Muscle layer of colon (tissue), 2 donors: ENCODE results near the gene SCN3B.

Experiments
- H3K27ac ChIP-seq: one replicate; pipeline ENCODE4 v1.7.0; 2013; ENCODE audit warnings: low read depth, mild to moderate bottlenecking, low read length, moderate library complexity
- H3K27me3 ChIP-seq, 2 donors: one replicate each; pipeline ENCODE4 v1.7.0; 2013; ENCODE audit warnings: low read length in 2 of 2, mild to moderate bottlenecking in 2 of 2; ENCODE audit not compliant: insufficient read depth in 2 of 2, control insufficient read depth in 1 of 2
- H3K36me3 ChIP-seq: one replicate; pipeline ENCODE4 v1.7.0; 2013; ENCODE audit warnings: mild to moderate bottlenecking, low read length; ENCODE audit not compliant: insufficient read depth
- H3K4me1 ChIP-seq: one replicate; pipeline ENCODE4 v1.7.0; 2013; ENCODE audit warnings: mild to moderate bottlenecking, low read length; ENCODE audit not compliant: insufficient read depth
- H3K4me3 ChIP-seq, 2 donors: one replicate each; pipeline ENCODE4 v1.7.0; 2013; ENCODE audit warnings: low read length in 2 of 2, low read depth in 1 of 2, mild to moderate bottlenecking in 1 of 2, moderate library complexity in 1 of 2
- H3K9ac ChIP-seq: one replicate; pipeline ENCODE4 v1.7.0; 2013; ENCODE audit warnings: low read length
- H3K9me3 ChIP-seq: one replicate; pipeline ENCODE4 v1.7.0; 2013; ENCODE audit warnings: mild to moderate bottlenecking, low read length
- donor health status: abdominal sarcoma.
- donor health status: Adenocarcinoma of cecum.

SCN3B gene

GRCh38 chr11:123653827-123654565 lies 428 bp downstream of the SCN3B start:
- H3K27me3 ChIP-seq: peaks cover 17 to 31% of the 10 kb centered on the region in 2 donors
- H3K4me1 ChIP-seq: peaks cover 11% of the 10 kb centered on the region
- H3K9ac ChIP-seq: no peak overlapping the region
- H3K4me3 ChIP-seq: peak overlapping the region; percentile 24 to 55
- H3K36me3 ChIP-seq: no peaks in the 10 kb centered on the region
- no peak overlapping the region for H3K27ac ChIP-seq
- H3K9me3 ChIP-seq: no peaks in the 10 kb centered on the region

GRCh38 chr11:123653483-123653826 lies 969 bp downstream of the SCN3B start:
- Histone ChIP-seq H3K4me3 (peak overlapping the region in 1 of 2 donors; percentile 55), H3K9ac (no peak overlapping the region), H3K27ac (no peak overlapping the region)

GRCh38 chr11:123652599-123652998 lies 1.8 kb downstream of the SCN3B start:
- no peak overlapping the region for H3K4me3 ChIP-seq
- H3K36me3 ChIP-seq: no peaks in the 10 kb centered on the region
- H3K27ac ChIP-seq: no peak overlapping the region
- peaks cover 17 to 31% of the 10 kb centered on the region in 2 donors for H3K27me3 ChIP-seq
- no peak overlapping the region for H3K9ac ChIP-seq
- H3K9me3 ChIP-seq: no peaks in the 10 kb centered on the region
- H3K4me1 ChIP-seq: peaks cover 11% of the 10 kb centered on the region

More at GRCh38 chr11:123653483-123653826, 969 bp downstream of the SCN3B start:
- Histone ChIP-seq H3K36me3 (no peaks in the 10 kb centered on the region), H3K9me3 (no peaks in the 10 kb centered on the region), H3K27me3 (peaks cover 17 to 31% of the 10 kb centered on the region in 2 donors), H3K4me1 (peaks cover 11% of the 10 kb centered on the region)

- H3K4me3 ChIP-seq: no peak overlapping the region
- H3K27me3 ChIP-seq: peaks cover 17 to 31% of the 10 kb centered on the region in 2 donors
These were observed 3.5 kb downstream of the SCN3B start for GRCh38 chr11:123650901-123651300.

GRCh38 chr11:123645286-123645975 lies 9.0 kb downstream of the SCN3B start:
- H3K36me3 ChIP-seq: no peaks in the 10 kb centered on the region
- no peak overlapping the region for H3K4me3 ChIP-seq
- H3K27me3 ChIP-seq: no peaks in the 10 kb centered on the region
- H3K9ac ChIP-seq: no peak overlapping the region
- H3K27ac ChIP-seq: no peak overlapping the region
- no peaks in the 10 kb centered on the region for H3K4me1 ChIP-seq
- no peaks in the 10 kb centered on the region for H3K9me3 ChIP-seq

More at GRCh38 chr11:123650901-123651300, 3.5 kb downstream of the SCN3B start:
- no peak overlapping the region for H3K9ac ChIP-seq
- H3K9me3 ChIP-seq: no peaks in the 10 kb centered on the region
- peaks cover 11% of the 10 kb centered on the region for H3K4me1 ChIP-seq
- no peak overlapping the region for H3K27ac ChIP-seq
- H3K36me3 ChIP-seq: no peaks in the 10 kb centered on the region

GRCh38 chr11:123642435-123642834 lies 12.0 kb downstream of the SCN3B start:
- Histone ChIP-seq H3K27ac (no peak overlapping the region), H3K9ac (no peak overlapping the region), H3K4me3 (no peak overlapping the region), H3K4me1 (no peaks in the 10 kb centered on the region), H3K36me3 (no peaks in the 10 kb centered on the region), H3K9me3 (no peaks in the 10 kb centered on the region), H3K27me3 (no peaks in the 10 kb centered on the region)

- Histone ChIP-seq H3K9ac (no peak overlapping the region), H3K27me3 (no peaks in the 10 kb centered on the region)
These were observed 13.0 kb downstream of the SCN3B start for GRCh38 chr11:123641495-123641840.

GRCh38 chr11:123640677-123641494 lies 13.5 kb downstream of the SCN3B start:
- H3K36me3 ChIP-seq: no peaks in the 10 kb centered on the region
- no peak overlapping the region for H3K27ac ChIP-seq
- no peaks in the 10 kb centered on the region for H3K9me3 ChIP-seq
- H3K9ac ChIP-seq: no peak overlapping the region
- H3K4me3 ChIP-seq: no peak overlapping the region
- no peaks in the 10 kb centered on the region for H3K27me3 ChIP-seq
- H3K4me1 ChIP-seq: no peaks in the 10 kb centered on the region

More at GRCh38 chr11:123641495-123641840, 13.0 kb downstream of the SCN3B start:
- Histone ChIP-seq H3K9me3 (no peaks in the 10 kb centered on the region), H3K36me3 (no peaks in the 10 kb centered on the region), H3K4me3 (no peak overlapping the region), H3K4me1 (no peaks in the 10 kb centered on the region), H3K27ac (no peak overlapping the region)

GRCh38 chr11:123640029-123640428 lies 14.4 kb downstream of the SCN3B start:
- Histone ChIP-seq H3K4me3 (no peak overlapping the region), H3K36me3 (no peaks in the 10 kb centered on the region), H3K9me3 (no peaks in the 10 kb centered on the region), H3K27ac (no peak overlapping the region), H3K4me1 (no peaks in the 10 kb centered on the region), H3K27me3 (no peaks in the 10 kb centered on the region), H3K9ac (no peak overlapping the region)

- H3K36me3 ChIP-seq: no peaks in the 10 kb centered on the region
- no peak overlapping the region for H3K4me3 ChIP-seq
- no peaks in the 10 kb centered on the region for H3K27me3 ChIP-seq
- no peak overlapping the region for H3K27ac ChIP-seq
- H3K9ac ChIP-seq: no peak overlapping the region
- no peaks in the 10 kb centered on the region for H3K9me3 ChIP-seq
- no peaks in the 10 kb centered on the region for H3K4me1 ChIP-seq
These were observed 24.3 kb downstream of the SCN3B start for GRCh38 chr11:123630126-123630608.

- Histone ChIP-seq H3K36me3 (no peaks in the 10 kb centered on the region), H3K9me3 (no peaks in the 10 kb centered on the region), H3K4me3 (no peak overlapping the region), H3K4me1 (no peaks in the 10 kb centered on the region), H3K27ac (no peak overlapping the region), H3K9ac (no peak overlapping the region), H3K27me3 (no peaks in the 10 kb centered on the region)
These were observed 25.3 kb downstream of the SCN3B start for GRCh38 chr11:123628936-123629683.
